ENCODE results near the gene TRAPPC3.
"Not testable (repeated sequence)": the region's sequence is repeated elsewhere in the genome, so short reads cannot be mapped to it uniquely, and the experiment has no call there.

The TRAPPC3 gene

DNA sequence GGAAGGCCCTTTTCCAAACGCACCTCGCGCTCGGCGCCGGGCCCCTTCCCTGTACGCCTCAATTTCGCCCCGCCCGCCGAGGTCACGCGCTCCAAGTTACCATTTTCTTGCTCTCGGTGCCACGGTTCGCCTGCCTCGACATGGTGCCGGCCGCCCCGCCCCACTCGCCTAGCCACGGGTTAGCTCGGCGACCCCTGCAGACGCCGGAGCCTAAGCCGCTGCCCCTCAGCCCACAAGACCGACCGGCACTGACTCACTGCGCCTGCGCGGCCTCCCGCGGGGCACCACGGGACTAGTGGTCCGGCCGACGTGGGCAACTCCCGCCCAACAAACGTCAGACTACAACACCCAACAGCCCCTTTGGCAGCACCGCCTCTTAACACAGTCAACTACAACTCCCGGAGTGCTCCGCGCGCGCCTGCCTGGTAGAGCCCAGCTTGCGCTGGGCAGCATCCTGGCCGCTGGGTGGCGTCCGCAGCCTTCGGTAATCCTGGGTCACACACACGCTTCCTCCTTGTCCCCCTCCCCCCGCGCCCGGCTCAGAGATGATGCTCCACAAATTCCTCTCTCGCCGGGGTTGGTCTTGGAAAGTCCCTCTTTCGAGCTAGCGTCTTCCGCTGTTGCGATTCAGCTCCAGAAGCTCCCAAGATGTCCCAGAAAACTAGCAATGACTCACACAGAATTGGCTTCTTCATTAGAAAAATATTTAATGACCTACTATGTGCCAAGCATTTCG lies at the start of gene TRAPPC3:
TRAPPC3 (minus strand) TSS at position 250 of the 736 bp plus-strand sequence; CDS start at position 142, 108 bp downstream.
- peak; percentile 98 for DNase-seq (ENCODE audit: extremely low spot score)
- no peak for TF ChIP-seq SP1 (IDR thresholded peaks at IDR 0.05)
- no peak for TF ChIP-seq SUZ12 (IDR thresholded peaks at IDR 0.05)
- TF ChIP-seq ARNT (IDR thresholded peaks at IDR 0.05): no peak
- TF ChIP-seq L3MBTL2 (conservative IDR thresholded peaks at IDR 0.05): no peak; the same call in 1 of the 2 replicates
- peak; percentile 28; the same call in 1 of the 2 replicates for TF ChIP-seq PKNOX1 (IDR thresholded peaks at IDR 0.05)
- TF ChIP-seq FOXA1 (IDR thresholded peaks at IDR 0.05): no peak
- TF ChIP-seq ELF4 (IDR thresholded peaks at IDR 0.05): peak; percentile 47; the same call in 1 of the 2 replicates
- no peak for TF ChIP-seq BHLHE40 (IDR thresholded peaks at IDR 0.05; ENCODE audit: borderline replicate concordance)
- ChIA-PET POLR2A (interaction anchor here (0.9 to 4.4 kb wide), 22 partner anchors 9 to 301 kb away, joined by 3 to 42 read pairs (median 3); partner anchors contain the start of genes EVA1B, OSCP1, STK40 and THRAP3), CTCF (interaction anchor here (0.5 to 3.6 kb wide), 21 partner anchors 10 to 402 kb away, joined by 3 to 30 read pairs (median 3); partner anchors contain the start of gene OSCP1)

DNA sequence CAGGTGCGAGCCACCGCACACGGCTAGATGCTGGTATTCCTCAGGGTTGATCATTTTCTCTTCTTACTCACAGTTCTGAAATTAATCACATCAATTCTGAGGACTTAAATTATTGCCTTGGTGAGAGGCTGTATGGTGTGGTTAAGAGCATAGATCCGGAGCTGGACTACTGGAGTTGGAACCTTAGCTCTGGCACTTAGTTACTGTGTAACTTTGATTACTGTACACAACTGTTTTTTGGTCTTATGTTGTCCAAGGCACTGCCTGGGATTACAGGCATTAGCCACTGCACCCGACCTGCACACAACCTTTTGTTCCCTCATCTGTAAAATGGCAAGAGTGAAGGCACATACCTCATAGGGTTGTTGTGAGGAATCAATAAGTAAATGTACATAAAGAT lies 49.4 kb upstream of the TRAPPC3 start:
- no peak for DNase-seq (ENCODE audit: extremely low spot score)
- ChIA-PET CTCF (no interaction called here), POLR2A (no interaction called here)
- no peak for TF ChIP-seq L3MBTL2 (conservative IDR thresholded peaks at IDR 0.05)
- TF ChIP-seq LEF1 (IDR thresholded peaks at IDR 0.05; ENCODE audit: borderline replicate concordance): no peak
- no peak for TF ChIP-seq HDGF (IDR thresholded peaks at IDR 0.05; ENCODE audit: borderline replicate concordance)
- TF ChIP-seq FOXK2 (IDR thresholded peaks at IDR 0.05): no peak
- no peak for TF ChIP-seq FOXA1 (IDR thresholded peaks at IDR 0.05)
- TF ChIP-seq SP1 (IDR thresholded peaks at IDR 0.05): no peak
- no peak for TF ChIP-seq FOXM1 (IDR thresholded peaks at IDR 0.05; ENCODE audit: borderline replicate concordance)

GRCh38 chr1:36196805-36197204 lies 47.5 kb upstream of the TRAPPC3 start:
- ChIA-PET POLR2A (interaction anchor here (1.1 kb wide), 1 partner anchor 27 kb away, joined by 8 read pairs; the partner anchor contains the start of gene THRAP3), CTCF (interaction anchor here (1.1 kb wide), 1 partner anchor 9 kb away, joined by 5 read pairs; no protein-coding TSS in a partner anchor)
- not testable (repeated sequence) for DNase-seq (ENCODE audit: extremely low spot score)

- no peak for TF ChIP-seq SP1 (IDR thresholded peaks at IDR 0.05)
- TF ChIP-seq LEF1 (IDR thresholded peaks at IDR 0.05; ENCODE audit: borderline replicate concordance): no peak
- no peak for TF ChIP-seq FOXM1 (IDR thresholded peaks at IDR 0.05; ENCODE audit: borderline replicate concordance)
- TF ChIP-seq CTBP1 (IDR thresholded peaks at IDR 0.05; ENCODE audit: borderline replicate concordance): no peak
- no peak for TF ChIP-seq ELF4 (IDR thresholded peaks at IDR 0.05)
- TF ChIP-seq FOXA1 (IDR thresholded peaks at IDR 0.05): no peak
- TF ChIP-seq HDGF (IDR thresholded peaks at IDR 0.05; ENCODE audit: borderline replicate concordance): no peak
- no peak for TF ChIP-seq BHLHE40 (IDR thresholded peaks at IDR 0.05; ENCODE audit: borderline replicate concordance)
- TF ChIP-seq SUZ12 (IDR thresholded peaks at IDR 0.05): no peak
- TF ChIP-seq TARDBP (IDR thresholded peaks at IDR 0.05): no peak
- no peak for TF ChIP-seq ARNT (IDR thresholded peaks at IDR 0.05)
- TF ChIP-seq L3MBTL2 (conservative IDR thresholded peaks at IDR 0.05): no peak
- CTCF ChIA-PET: interaction anchor here (0.5 to 1.9 kb wide), 20 partner anchors 8 to 294 kb away, joined by 3 to 30 read pairs (median 3); partner anchors contain the start of gene TRAPPC3
- POLR2A ChIA-PET: interaction anchor here (1.0 to 1.9 kb wide), 6 partner anchors 27 to 39 kb away, joined by 3 to 14 read pairs (median 5); partner anchors contain the start of genes MAP7D1, THRAP3 and TRAPPC3
- DNase-seq (ENCODE audit: extremely low spot score): peak; percentile 85
Measured at GRCh38 chr1:36187800-36188593, 38.7 kb upstream of the TRAPPC3 start.

DNA sequence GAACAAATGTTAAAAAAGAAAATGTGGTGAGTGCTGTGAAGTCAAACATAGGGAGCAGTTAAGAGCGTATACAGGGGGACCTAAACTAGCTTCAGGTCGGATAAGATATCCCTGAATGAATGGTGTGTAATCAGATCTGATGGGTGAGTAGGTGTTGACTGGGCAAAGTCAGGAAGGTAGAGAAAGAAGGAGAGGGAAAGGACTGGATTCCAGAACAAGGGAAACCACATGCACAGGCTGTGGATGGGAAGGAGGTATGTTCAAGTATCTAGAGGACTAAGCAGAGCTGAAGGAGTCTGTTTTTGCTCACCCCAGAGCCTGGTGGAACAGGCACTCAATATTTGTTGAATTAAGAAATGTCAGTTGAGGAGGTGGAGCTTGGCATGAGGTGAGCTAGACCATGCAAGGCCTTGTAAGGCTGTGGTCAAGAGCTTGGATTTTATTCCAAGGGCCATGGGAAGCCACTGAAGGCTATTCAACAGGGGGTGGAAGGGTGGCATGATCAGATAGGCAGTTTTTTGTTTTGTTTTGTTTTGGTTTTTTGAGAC lies 34.1 kb upstream of the TRAPPC3 start:
- ChIA-PET CTCF (interaction anchor here (0.5 to 2.1 kb wide), 4 partner anchors 22 to 83 kb away, joined by 3 to 8 read pairs (median 5); partner anchors contain the start of gene TRAPPC3), POLR2A (interaction anchor here (1.4 to 2.4 kb wide), 3 partner anchors 22 to 33 kb away, joined by 3 to 8 read pairs (median 4); no protein-coding TSS in a partner anchor)
- TF ChIP-seq CTBP1 (IDR thresholded peaks at IDR 0.05; ENCODE audit: borderline replicate concordance): no peak
- TF ChIP-seq NFRKB (IDR thresholded peaks at IDR 0.05): no peak
- TF ChIP-seq FOXK2 (IDR thresholded peaks at IDR 0.05): no peak
- TF ChIP-seq SP1 (IDR thresholded peaks at IDR 0.05): no peak
- TF ChIP-seq L3MBTL2 (conservative IDR thresholded peaks at IDR 0.05): no peak
- no peak for TF ChIP-seq ELF4 (IDR thresholded peaks at IDR 0.05)
- TF ChIP-seq HDGF (IDR thresholded peaks at IDR 0.05; ENCODE audit: borderline replicate concordance): no peak
- TF ChIP-seq FOXA1 (IDR thresholded peaks at IDR 0.05): no peak
- DNase-seq (ENCODE audit: extremely low spot score): no peak

GRCh38 chr1:36182734-36183133 lies 33.4 kb upstream of the TRAPPC3 start:
- POLR2A ChIA-PET: interaction anchor here (0.7 to 2.4 kb wide), 4 partner anchors 22 to 41 kb away, joined by 3 to 8 read pairs (median 4); partner anchors contain the start of gene THRAP3
- CTCF ChIA-PET: interaction anchor here (0.5 to 2.1 kb wide), 4 partner anchors 22 to 82 kb away, joined by 3 to 8 read pairs (median 5); partner anchors contain the start of gene TRAPPC3
- TF ChIP-seq ZNF384 (IDR thresholded peaks at IDR 0.05) (no peak), FOXK2 (IDR thresholded peaks at IDR 0.05) (no peak), FOXM1 (IDR thresholded peaks at IDR 0.05; ENCODE audit: borderline replicate concordance) (no peak), BHLHE40 (IDR thresholded peaks at IDR 0.05; ENCODE audit: borderline replicate concordance) (no peak), LEF1 (IDR thresholded peaks at IDR 0.05; ENCODE audit: borderline replicate concordance) (no peak), HDGF (IDR thresholded peaks at IDR 0.05; ENCODE audit: borderline replicate concordance) (no peak), SUZ12 (IDR thresholded peaks at IDR 0.05) (no peak)
- DNase-seq (ENCODE audit: extremely low spot score): no peak
